Neutrophil (primary cell): ENCODE results near the gene TRDMT1.

ENCODE experiments used
- H3K27ac ChIP-seq: fragments of 200-600 bp; sonication (generic); 2 replicates; pipeline ENCODE4 v1.5.1; 2016; ENCODE audit warnings: mild to moderate bottlenecking, moderate library complexity
- H3K27me3 ChIP-seq: fragments of 200-600 bp; sonication (generic); 2 replicates; pipeline ENCODE4 v1.6.0; 2016; ENCODE audit warnings: mild to moderate bottlenecking
- H3K36me3 ChIP-seq: fragments of 200-600 bp; sonication (generic); 2 replicates; pipeline ENCODE4 v1.5.1; 2017
- H3K4me1 ChIP-seq, 2 experiments: fragments of 200-600 bp in 1 of 2; sonication (generic) in 1 of 2; 1 replicate in 1 of 2; 2 replicates in 1 of 2; pipeline versions ENCODE4 v1.5.1 to v1.6.1; 2013 to 2016; ENCODE audit warnings: low read depth in 1 of 2, low read length in 1 of 2, mild to moderate bottlenecking in 1 of 2, moderate library complexity in 1 of 2; ENCODE audit not compliant: control insufficient read depth in 1 of 2, insufficient read depth in 1 of 2
- H3K4me3 ChIP-seq, 2 experiments: fragments of 200-600 bp in 1 of 2; sonication (generic) in 1 of 2; 1 replicate in 1 of 2; 2 replicates in 1 of 2; pipeline ENCODE4 v1.5.1; 2013 to 2016; ENCODE audit warnings: low read depth in 1 of 2, low read length in 1 of 2, mild to moderate bottlenecking in 1 of 2, moderate library complexity in 1 of 2
- H3K9me3 ChIP-seq: fragments of 200-600 bp; sonication (generic); 2 replicates; pipeline ENCODE4 v1.5.1; 2016
- TF ChIP-seq, protein P1 (sequence below): fragments of 200-600 bp; sonication (generic); IDR thresholded peaks from 2 replicates; pipeline ENCODE4 v1.5.1; 2016; ENCODE audit warnings: antibody characterized with exemption

TRDMT1 gene, protein sequence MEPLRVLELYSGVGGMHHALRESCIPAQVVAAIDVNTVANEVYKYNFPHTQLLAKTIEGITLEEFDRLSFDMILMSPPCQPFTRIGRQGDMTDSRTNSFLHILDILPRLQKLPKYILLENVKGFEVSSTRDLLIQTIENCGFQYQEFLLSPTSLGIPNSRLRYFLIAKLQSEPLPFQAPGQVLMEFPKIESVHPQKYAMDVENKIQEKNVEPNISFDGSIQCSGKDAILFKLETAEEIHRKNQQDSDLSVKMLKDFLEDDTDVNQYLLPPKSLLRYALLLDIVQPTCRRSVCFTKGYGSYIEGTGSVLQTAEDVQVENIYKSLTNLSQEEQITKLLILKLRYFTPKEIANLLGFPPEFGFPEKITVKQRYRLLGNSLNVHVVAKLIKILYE

DNA sequence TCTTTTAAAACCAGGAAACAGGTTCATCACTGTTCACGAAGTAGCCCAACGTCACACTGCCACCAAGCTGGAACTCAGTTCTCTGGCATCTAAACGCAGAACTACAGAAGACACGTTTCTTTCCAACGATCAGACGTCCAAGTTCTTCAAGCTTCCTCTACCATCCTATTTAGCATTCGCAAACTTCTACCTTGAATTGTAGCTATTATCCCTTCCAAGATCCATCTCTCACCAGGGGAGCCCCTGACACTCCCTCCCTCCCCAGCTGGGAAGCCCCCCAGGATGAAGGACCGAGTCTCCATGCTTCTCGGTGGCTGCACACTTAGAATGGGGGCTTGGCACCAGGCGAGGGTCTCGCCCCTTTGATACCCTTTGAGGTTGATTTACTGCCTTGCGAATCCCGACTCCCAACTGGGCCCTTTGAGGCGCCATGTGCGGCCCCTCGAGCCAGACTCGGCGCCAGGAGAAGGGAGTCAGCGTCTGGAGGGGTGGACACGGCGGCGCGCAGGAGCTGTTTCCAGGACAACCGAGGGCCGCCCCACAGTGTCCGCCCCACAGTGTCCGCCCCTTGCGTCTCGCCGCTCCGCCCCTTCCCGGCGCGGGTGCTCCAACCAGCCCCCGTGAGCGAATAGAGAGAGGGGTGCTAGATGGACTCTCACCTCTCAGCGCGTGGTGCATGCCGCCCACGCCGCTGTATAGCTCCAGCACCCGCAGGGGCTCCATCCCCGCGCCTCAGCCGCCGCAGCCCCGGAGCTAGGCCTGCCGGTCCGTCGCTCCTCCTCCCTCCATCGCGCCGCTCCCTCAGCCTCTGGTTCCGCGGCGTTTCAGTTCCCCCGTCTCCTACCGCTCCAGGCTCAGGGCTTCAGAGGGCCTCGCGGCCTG lies at the start of gene TRDMT1:
Gene TRDMT1 (minus strand): TSS at position 761 of the 882 bp plus-strand sequence. CDS start 38 bp downstream, at position 723.
- no peaks in the 10 kb centered on the region for H3K27me3 ChIP-seq
- no peaks in the 10 kb centered on the region for H3K36me3 ChIP-seq
- H3K27ac ChIP-seq = peak within 1 kb of the TSS; percentile 85
- H3K9me3 ChIP-seq = no peaks in the 10 kb centered on the region
- peaks cover 17 to 18% of the 10 kb centered on the region in 2 experiments for H3K4me1 ChIP-seq
- TF ChIP-seq, protein P1, sequence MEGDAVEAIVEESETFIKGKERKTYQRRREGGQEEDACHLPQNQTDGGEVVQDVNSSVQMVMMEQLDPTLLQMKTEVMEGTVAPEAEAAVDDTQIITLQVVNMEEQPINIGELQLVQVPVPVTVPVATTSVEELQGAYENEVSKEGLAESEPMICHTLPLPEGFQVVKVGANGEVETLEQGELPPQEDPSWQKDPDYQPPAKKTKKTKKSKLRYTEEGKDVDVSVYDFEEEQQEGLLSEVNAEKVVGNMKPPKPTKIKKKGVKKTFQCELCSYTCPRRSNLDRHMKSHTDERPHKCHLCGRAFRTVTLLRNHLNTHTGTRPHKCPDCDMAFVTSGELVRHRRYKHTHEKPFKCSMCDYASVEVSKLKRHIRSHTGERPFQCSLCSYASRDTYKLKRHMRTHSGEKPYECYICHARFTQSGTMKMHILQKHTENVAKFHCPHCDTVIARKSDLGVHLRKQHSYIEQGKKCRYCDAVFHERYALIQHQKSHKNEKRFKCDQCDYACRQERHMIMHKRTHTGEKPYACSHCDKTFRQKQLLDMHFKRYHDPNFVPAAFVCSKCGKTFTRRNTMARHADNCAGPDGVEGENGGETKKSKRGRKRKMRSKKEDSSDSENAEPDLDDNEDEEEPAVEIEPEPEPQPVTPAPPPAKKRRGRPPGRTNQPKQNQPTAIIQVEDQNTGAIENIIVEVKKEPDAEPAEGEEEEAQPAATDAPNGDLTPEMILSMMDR = peak; percentile 36
- peak within 1 kb of the TSS; percentile 83 to 85 for H3K4me3 ChIP-seq

DNA sequence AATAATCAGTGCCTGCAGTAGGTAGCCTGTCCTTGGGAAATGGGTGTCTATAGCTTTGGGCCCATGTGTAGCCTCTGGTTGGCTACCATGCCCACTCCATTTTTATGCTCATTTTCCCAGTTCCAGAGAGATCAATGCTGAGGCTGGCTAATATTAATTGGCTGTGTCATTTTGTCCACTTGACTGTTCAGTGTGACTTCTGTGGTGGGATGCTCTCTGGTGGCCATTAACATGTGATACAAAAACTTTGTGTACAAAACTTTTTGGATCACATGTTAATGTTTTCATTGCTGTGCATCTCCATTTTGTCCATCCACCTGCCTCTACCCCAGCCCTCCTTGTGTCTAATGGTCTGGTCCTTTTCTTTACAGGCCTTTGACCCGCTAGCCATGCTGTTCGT lies 49.3 kb upstream of the TRDMT1 start:
- Histone ChIP-seq H3K9me3 (peaks cover 3% of the 10 kb centered on the region), H3K27ac (no peak overlapping the region), H3K36me3 (no peaks in the 10 kb centered on the region), H3K4me1 (peaks cover 0 to 8% of the 10 kb centered on the region in 2 experiments), H3K27me3 (no peaks in the 10 kb centered on the region), H3K4me3 (no peak overlapping the region)
- TF ChIP-seq, protein P1 = no peak

DNA sequence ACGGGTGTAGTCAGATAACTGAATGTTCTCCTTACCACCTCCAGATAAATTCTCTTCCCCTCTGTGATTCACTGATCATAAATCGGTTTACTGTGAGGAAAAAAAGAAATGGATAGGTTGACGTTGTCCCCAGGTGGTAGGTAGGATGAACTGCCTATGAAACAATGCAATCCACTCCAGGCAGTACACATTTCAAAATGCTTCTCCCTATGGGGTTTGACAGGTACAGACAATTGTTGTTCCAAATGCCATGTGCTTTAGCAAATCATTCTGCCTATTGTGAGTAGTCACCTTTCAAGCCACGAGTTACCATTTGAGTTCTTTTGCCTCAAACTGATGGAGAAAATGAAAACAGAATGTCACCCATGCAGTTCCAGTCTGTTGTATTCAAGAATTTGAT lies 48.3 kb upstream of the TRDMT1 start:
- Histone ChIP-seq H3K4me3 (no peak overlapping the region), H3K4me1 (peaks cover 0 to under 1% of the 10 kb centered on the region in 2 experiments), H3K36me3 (no peaks in the 10 kb centered on the region), H3K9me3 (no peaks in the 10 kb centered on the region), H3K27me3 (no peaks in the 10 kb centered on the region), H3K27ac (no peak overlapping the region)
- TF ChIP-seq, protein P1 = no peak

DNA sequence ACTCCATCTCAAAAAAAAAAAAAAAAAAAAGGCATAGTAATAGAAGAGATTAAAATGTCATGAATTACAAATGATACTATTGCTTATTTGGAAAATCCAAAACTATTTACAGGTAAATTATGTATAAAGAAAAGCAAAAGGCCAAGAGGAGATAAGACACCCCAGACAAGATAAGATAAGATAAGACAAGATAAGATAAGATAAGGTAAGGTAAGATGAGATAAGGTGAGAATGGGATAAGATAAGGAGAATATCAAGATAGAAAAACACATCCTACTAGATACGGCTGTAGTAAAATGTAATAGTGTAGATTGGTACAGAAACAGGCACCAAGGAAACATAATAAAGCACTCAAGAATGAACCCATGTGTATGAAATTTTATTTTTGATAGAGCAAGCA lies 47.5 kb upstream of the TRDMT1 start:
- H3K9me3 ChIP-seq = no peaks in the 10 kb centered on the region
- no peak overlapping the region for H3K27ac ChIP-seq
- TF ChIP-seq, protein P1 = no peak
- H3K4me3 ChIP-seq = no peak overlapping the region
- H3K27me3 ChIP-seq = no peaks in the 10 kb centered on the region
- H3K4me1 ChIP-seq = no peaks in the 10 kb centered on the region
- no peaks in the 10 kb centered on the region for H3K36me3 ChIP-seq

DNA sequence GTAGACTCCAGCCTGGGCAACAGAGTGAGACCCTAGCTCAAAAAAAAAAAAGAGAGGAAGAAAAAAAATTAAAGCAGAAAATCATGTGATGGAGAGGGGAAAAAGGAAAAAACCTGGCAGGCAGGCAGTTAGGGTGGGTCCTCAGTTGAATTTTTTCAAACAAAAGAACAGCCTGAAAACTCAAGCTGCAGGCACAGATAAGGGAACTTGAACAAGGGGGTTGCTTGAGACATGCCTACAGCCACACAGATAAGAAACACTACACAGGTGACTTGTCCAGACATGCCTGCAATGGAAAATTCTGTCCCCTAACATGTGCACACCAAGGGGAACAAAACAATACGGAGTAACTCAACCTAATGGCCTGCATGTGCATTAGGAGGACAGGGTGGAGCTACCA lies 45.7 kb upstream of the TRDMT1 start:
- Histone ChIP-seq H3K36me3 (no peaks in the 10 kb centered on the region), H3K27ac (no peak overlapping the region), H3K9me3 (no peaks in the 10 kb centered on the region), H3K4me3 (no peak overlapping the region), H3K27me3 (no peaks in the 10 kb centered on the region), H3K4me1 (no peaks in the 10 kb centered on the region)
- TF ChIP-seq, protein P1 = no peak
